Stimulated activated CD8-positive, alpha-beta memory T cell treated with anti-CD3 and anti-CD28 coated beads, Interleukin-4, amount 100 ng/mL, for 1 hour (primary cell): ENCODE results near the gene USP48.
"Not testable (repeated sequence)": the region's sequence is repeated elsewhere in the genome, so short reads cannot be mapped to it uniquely, and the experiment has no call there.

Experiments
- DNase-seq, 2 donors: peaks; one replicate each; pipeline ENCODE4 v3.0.0-alpha.2; 2020; ENCODE audit warnings: low read depth in 2 of 2, low spot score in 1 of 2

USP48 gene

GRCh38 chr1:21776925-21777324 lies 6.0 kb downstream of the USP48 start:
- DNase-seq, result not testable (repeated sequence)

- no peak for DNase-seq
Observed at GRCh38 chr1:21775985-21776562, 6.9 kb downstream of the USP48 start.

GRCh38 chr1:21775550-21775914 lies 7.4 kb downstream of the USP48 start:
- DNase-seq, result no peak

- DNase-seq, result no peak
Observed at GRCh38 chr1:21774835-21775549, 8.0 kb downstream of the USP48 start.

- DNase-seq, result no peak
Observed at GRCh38 chr1:21773585-21773984, 9.4 kb downstream of the USP48 start.

GRCh38 chr1:21771672-21772071 lies 11.3 kb downstream of the USP48 start:
- not testable (repeated sequence) for DNase-seq

- DNase-seq, result not testable (repeated sequence)
Observed at GRCh38 chr1:21770602-21771001, 12.3 kb downstream of the USP48 start.

GRCh38 chr1:21770201-21770600 lies 12.7 kb downstream of the USP48 start:
- no peak for DNase-seq

GRCh38 chr1:21767106-21767505 lies 15.8 kb downstream of the USP48 start:
- DNase-seq, result not testable (repeated sequence)

GRCh38 chr1:21766210-21766609 lies 16.7 kb downstream of the USP48 start:
- DNase-seq, result no peak

- no peak for DNase-seq
Observed at GRCh38 chr1:21764615-21765423, 18.1 kb downstream of the USP48 start.

GRCh38 chr1:21763694-21764419 lies 19.1 kb downstream of the USP48 start:
- no peak for DNase-seq

- DNase-seq, result no peak
Observed at GRCh38 chr1:21763236-21763635, 19.7 kb downstream of the USP48 start.

GRCh38 chr1:21762022-21762404 lies 20.9 kb downstream of the USP48 start:
- no peak for DNase-seq

- DNase-seq, result no peak
Observed at GRCh38 chr1:21761052-21761451, 21.9 kb downstream of the USP48 start.

- DNase-seq, result no peak
Observed at GRCh38 chr1:21759818-21760217, 23.1 kb downstream of the USP48 start.

GRCh38 chr1:21759182-21759581 lies 23.8 kb downstream of the USP48 start:
- no peak for DNase-seq

GRCh38 chr1:21758614-21759013 lies 24.3 kb downstream of the USP48 start:
- DNase-seq, result no peak

- no peak for DNase-seq
Observed at GRCh38 chr1:21756393-21757089, 26.4 kb downstream of the USP48 start.

- DNase-seq, result no peak
Observed at GRCh38 chr1:21755067-21755466, 27.9 kb downstream of the USP48 start.

GRCh38 chr1:21754583-21754982 lies 28.4 kb downstream of the USP48 start:
- DNase-seq, result no peak
